Measurements from ENCODE around the gene SCPEP1.
A peak's percentile ranks its signal among the peaks of the same experiment; 100 is the strongest.

Gene SCPEP1

GRCh38 chr17:57004944-57005579, 27.1 kb downstream of the SCPEP1 start:
- no peak for DNase-seq

- DNase-seq = no peak
These were observed 28.1 kb downstream of the SCPEP1 start for GRCh38 chr17:57006040-57006439.

- DNase-seq = no peak
These were observed 31.0 kb downstream of the SCPEP1 start for GRCh38 chr17:57008958-57009357.

GRCh38 chr17:57009737-57010445, 32.0 kb downstream of the SCPEP1 start:
- peak; percentile 5 to 33 for DNase-seq

- no peak for DNase-seq
These were observed 32.6 kb downstream of the SCPEP1 start for GRCh38 chr17:57010487-57010886.

- no peak for DNase-seq
These were observed 33.6 kb downstream of the SCPEP1 start for GRCh38 chr17:57011491-57012015.

GRCh38 chr17:57016071-57016763, 38.3 kb downstream of the SCPEP1 start:
- DNase-seq = no peak

- no peak for DNase-seq
These were observed 38.8 kb downstream of the SCPEP1 start for GRCh38 chr17:57016764-57017116.

- DNase-seq = no peak
These were observed 39.7 kb downstream of the SCPEP1 start for GRCh38 chr17:57017625-57018024.

GRCh38 chr17:57020208-57020607, 42.3 kb downstream of the SCPEP1 start:
- DNase-seq = no peak

GRCh38 chr17:57021226-57021940, 43.5 kb downstream of the SCPEP1 start:
- no peak for DNase-seq

GRCh38 chr17:57025876-57026275, 47.9 kb downstream of the SCPEP1 start:
- DNase-seq = no peak

GRCh38 chr17:57027852-57028251, 49.9 kb downstream of the SCPEP1 start:
- no peak for DNase-seq

- DNase-seq = no peak
These were observed 54.4 kb downstream of the SCPEP1 start for GRCh38 chr17:57032343-57032742.

- DNase-seq = no peak
These were observed 55.4 kb downstream of the SCPEP1 start for GRCh38 chr17:57033296-57033695.

GRCh38 chr17:57034807-57035754, 57.1 kb downstream of the SCPEP1 start:
- DNase-seq = no peak

GRCh38 chr17:57035971-57036481, 58.1 kb downstream of the SCPEP1 start:
- DNase-seq = no peak

GRCh38 chr17:57037411-57037810, 59.5 kb downstream of the SCPEP1 start:
- DNase-seq = no peak

GRCh38 chr17:57038486-57038885, 60.6 kb downstream of the SCPEP1 start:
- DNase-seq = no peak

GRCh38 chr17:57040571-57040970, 62.6 kb downstream of the SCPEP1 start:
- DNase-seq = no peak

- DNase-seq = no peak
These were observed 65.3 kb downstream of the SCPEP1 start for GRCh38 chr17:57043276-57043675.
